HPDE6-E6E7 (cell line): ENCODE results near the gene MBD3L4.
"Not testable (repeated sequence)": the region's sequence is repeated elsewhere in the genome, so short reads cannot be mapped to it uniquely, and the experiment has no call there.

Source experiments
- DNase-seq: peaks from one replicate; pipeline ENCODE4 v3.0.0; 2011; ENCODE audit warnings: missing footprints; ENCODE audit errors: extremely low spot score

MBD3L4 gene

DNA sequence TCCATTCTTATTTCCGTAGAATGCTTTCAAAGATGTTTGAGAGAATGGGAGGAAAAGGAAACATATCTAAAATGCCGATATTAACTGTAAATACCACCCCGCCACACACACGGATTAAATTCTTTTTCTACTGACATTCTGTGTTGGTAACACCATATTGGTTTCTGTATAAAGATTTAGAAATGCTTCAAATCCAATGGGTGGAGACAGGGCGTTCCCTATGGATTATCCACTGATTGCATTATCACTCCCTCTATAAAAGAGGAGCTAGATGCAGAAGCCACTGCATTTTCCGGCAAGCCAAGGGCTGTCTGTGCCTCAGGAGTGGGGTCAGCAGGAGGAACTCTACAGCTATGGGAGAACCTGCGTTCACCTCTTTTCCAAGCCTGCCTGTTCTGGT lies 9.0 kb upstream of the MBD3L4 start, which contains the start of gene MBD3L2:
Gene MBD3L2, plus strand, starts transcription at position 301 of the 400 bp plus-strand sequence. Its CDS starts 53 bp downstream, at position 354.
- DNase-seq = not testable (repeated sequence)

DNA sequence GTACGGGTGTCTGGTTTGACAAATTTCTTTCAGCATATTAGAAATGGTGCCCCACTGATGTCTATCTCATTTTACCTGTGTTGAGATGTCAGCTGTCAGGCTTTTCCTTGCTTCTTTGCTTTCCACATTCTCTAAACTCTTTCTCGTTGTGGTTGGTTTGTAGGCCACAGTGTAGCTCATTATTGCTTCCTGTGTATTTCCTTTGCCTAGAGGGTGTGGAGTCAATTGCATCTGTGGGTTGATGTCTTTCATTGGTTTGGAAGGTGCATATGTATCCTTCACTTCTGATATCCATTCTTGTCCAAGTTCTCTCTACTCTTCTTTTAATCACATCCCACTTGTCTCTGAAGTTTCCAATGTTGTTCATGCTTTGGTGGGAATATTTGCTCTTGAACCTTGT lies 1.6 kb upstream of the MBD3L4 start:
- not testable (repeated sequence) for DNase-seq

DNA sequence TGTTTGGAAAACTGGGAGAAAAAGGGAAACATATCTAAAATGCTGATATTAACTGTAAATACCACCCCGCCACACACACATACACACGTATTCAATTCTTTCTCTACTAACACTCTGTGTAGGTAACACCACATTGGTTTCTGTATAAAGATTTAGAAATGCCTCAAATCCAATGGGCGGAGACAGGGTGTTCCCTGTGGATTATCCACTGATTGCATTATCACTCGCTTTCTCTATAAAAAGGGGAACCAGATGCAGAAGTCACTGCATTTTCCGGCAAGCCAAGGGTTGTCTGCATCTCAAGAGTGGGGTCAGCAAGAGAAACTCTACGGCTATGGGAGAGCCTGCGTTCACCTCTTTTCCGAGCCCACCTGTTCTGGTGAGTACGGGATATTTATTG lies 9.7 kb downstream of the MBD3L4 start, which contains the start of gene MBD3L5:
Gene MBD3L5, plus strand, starts transcription at position 301 of the 400 bp plus-strand sequence. Its CDS starts 34 bp downstream, at position 335.
- DNase-seq = not testable (repeated sequence)

DNA sequence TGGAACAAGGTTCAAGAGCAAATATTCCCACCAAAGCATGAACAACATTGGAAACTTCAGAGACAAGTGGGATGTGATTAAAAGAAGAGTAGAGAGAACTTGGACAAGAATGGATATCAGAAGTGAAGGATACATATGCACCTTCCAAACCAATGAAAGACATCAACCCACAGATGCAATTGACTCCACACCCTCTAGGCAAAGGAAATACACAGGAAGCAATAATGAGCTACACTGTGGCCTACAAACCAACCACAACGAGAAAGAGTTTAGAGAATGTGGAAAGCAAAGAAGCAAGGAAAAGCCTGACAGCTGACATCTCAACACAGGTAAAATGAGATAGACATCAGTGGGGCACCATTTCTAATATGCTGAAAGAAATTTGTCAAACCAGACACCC lies 11.2 kb downstream of the MBD3L4 start:
- DNase-seq = not testable (repeated sequence)

DNA sequence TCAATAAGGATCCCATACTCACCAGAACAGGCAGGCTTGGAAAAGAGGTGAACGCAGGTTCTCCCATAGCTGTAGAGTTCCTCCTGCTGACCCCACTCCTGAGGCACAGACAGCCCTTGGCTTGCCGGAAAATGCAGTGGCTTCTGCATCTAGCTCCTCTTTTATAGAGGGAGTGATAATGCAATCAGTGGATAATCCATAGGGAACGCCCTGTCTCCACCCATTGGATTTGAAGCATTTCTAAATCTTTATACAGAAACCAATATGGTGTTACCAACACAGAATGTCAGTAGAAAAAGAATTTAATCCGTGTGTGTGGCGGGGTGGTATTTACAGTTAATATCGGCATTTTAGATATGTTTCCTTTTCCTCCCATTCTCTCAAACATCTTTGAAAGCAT lies 18.6 kb downstream of the MBD3L4 start, which contains the start of gene MBD3L2B:
Gene MBD3L2B, minus strand, starts transcription at position 101 of the 400 bp plus-strand sequence. Its CDS starts 34 bp downstream, at position 67.
- not testable (repeated sequence) for DNase-seq

DNA sequence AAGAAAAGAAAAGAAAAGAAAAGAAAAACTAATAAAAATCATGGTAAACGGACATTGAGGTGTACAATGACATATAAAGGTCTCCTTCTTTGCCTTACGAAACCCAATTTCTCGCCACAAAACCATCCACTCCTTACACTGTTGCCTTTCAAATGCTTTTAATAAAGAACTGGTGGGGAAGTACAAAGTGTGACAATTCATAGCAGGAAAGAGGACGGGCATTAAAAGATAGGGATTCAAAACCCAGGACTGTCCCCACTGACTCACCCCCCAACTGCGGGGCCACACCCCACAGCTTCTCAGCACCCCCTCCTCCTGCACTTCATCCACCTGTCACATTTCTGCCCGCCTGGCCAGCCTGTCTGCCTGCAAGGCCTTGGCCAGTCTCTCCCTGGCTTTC lies 21.2 kb downstream of the MBD3L4 start:
- no peak for DNase-seq

DNA sequence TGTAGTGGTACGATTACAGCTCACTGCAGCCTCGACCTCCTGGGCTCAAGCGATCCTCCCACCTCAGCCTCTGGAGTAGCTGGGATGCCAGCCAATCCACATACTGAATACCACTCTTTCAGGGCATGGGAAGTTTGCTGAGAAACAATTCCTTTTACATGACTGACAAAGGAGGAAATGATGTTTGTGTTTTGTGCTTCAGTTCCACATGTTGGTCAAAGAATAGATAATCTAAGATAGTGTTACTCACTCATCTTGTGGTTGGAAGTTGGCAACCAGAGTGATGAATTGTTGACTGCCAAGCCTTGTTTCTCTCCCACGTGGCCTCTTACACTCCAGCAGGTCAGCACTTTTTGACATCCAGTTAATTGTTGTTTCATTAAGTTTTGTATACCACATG lies 26.3 kb downstream of the MBD3L4 start:
- DNase-seq = peak; percentile 17

DNA sequence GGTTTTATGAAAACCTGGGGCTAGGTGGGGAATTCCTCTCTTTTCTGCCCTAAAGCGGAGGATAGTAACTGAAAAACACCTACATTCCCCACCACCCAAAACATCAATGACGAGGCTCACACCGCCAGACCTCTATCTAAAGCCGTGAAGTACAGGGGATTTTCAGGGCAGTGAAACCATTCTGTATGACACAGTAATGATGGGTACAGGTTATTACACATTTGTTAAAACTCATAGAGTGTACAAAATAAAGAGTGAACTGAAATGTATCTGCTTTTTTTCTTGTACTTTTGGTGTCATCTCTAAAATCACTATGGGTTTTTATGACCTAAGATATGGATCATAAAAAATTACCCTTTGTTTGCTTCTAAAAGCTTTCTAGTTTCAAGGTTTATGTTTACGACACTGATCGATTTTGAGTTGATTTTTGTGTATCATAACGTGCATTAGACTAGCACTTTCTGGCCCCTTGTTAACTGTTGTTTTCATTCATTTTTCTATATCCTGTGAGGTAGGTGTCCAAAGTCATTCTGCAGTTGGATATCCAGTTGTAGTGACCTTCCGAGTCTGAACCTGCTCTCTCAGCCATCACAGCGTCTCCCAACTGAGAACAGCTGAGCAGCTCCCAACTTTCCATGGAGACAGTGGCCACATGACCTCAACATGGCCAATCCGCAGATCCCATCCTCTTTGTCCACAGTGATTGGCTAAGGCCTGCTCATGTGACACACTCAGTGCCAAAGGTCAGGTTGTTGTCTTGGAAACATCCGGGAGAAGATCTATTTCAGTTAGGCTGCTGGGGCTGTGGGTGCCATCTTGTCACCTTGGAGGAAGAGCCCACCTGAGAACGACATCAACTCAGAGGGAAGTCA lies 29.0 kb downstream of the MBD3L4 start:
- DNase-seq = no peak

DNA sequence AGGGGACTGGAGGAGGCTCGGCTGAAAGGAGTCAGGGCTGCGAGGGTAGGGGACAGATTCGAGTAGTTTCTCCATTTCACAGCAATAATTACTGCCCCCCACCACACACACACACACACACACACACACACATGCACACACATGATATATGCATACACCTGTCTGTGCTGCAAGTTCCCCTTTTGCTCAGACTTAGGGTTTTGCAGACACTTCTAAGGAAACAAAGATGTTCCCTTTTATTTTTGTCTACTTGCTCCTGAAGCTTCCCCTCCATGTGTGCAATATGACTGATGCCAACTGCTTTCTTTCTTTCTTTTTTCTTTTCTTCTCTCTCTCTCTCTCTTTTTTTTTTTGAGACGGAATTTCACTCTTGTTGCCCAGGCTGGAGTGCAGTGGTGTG lies 32.1 kb downstream of the MBD3L4 start:
- no peak for DNase-seq

DNA sequence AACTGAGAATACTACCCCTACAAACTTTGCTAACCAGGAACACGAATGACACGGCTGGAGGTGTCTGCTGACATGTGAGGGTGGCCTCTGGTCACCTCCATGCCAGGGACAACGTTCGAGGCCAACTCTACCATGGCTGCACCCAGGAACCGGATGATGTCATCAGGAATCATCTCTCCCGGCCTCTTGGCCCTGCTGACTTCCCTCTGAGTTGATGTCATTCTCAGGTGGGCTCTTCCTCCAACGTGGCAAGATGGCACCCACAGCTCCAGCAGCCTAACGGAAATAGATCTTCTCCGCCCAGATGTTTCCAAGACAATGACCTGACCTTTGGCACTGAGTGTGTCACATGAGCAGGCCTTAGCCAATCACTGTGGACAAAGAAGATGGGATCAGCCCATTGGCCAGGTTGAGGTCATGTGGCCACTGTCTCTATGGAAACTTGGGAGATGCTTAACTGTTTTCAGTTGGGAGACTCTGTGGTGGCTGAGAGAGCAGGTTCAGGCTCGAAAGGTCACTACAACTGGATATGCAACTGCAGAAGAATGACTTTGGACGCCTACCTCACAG lies 33.8 kb downstream of the MBD3L4 start:
- DNase-seq = no peak

DNA sequence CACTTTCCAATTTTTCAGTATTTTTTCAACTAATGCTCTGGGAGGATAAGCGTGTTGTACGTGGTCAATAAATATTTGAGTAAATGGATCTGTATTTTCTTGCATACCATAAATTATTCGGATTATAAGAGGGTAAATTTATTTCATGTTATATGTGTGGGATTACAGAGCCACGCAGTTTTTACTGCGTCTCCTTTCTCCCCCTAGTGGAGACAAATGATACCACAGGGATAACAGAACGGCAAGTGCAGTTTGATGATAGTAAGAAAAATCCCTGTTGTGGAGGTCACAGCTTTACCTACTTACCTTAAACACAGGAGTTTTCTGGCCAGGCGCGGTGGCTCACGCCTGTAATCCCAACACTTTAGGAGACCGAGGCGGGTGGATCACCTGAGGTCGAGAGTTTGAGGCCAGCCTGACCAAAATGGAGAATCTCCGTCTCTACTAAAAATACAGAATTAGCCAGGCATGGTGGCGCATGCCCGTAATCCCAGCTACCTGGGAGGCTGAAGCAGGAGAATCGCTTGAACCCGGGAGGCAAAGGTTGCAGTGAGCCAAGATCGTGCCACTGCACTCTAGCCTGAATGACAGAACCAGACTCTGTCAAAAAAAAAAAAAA lies 35.6 kb downstream of the MBD3L4 start:
- DNase-seq = no peak

DNA sequence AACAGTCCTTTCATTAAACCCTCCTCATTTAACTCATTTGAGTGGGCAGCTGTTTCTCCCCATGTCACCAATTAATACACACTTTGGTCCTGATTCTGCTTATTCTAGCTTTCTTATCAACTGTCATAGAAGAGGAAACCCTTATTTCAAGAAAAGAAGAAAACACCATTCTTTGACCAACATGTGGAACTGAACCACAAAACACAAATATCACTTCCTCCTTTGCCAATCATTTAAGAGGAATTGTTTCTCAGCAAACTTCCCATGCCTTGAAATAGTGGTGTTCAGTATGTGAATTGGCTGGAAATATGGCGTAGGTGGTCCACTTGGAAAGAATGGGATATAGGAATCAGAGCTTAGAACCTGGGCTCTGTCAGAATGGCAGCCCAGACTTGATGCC lies 39.2 kb downstream of the MBD3L4 start:
- DNase-seq = no peak

DNA sequence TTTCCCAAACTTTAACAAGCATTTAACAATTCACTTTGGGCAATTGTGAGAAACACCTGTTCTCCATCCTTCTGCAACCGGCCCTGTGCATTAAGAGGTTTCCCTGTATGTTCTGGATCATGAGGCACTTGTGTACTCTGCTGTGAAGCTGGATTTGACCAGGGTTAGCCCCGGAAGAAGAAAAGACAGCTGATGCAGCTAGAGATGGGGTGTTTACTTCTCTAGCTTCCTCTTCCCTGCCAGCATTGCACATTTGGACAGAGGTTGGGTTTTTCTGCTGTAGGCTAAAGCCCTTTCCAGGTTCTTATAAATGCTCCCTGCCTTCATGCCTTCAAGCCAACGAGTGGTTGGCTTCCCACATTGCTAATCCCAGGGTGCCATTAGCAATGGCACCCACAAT lies 39.6 kb downstream of the MBD3L4 start:
- DNase-seq = no peak

DNA sequence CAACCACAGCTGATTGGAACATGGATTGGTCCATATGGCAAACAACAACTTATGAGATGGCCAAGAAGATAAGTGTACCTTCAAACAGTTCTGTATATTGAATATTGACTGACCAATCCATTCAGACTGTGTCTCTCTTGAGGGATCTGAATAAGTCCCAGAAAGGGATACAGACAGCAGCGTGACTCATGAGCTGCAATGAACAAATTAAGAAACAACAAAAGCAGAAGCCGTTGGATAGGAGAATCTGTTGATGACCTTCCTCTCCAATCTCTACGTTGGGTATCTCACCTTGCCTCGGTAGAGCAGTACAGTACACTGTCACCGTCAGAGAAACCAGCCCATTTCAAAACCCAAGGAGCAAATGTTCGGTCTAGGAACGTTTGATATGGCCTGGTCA lies 40.0 kb downstream of the MBD3L4 start:
- no peak for DNase-seq

DNA sequence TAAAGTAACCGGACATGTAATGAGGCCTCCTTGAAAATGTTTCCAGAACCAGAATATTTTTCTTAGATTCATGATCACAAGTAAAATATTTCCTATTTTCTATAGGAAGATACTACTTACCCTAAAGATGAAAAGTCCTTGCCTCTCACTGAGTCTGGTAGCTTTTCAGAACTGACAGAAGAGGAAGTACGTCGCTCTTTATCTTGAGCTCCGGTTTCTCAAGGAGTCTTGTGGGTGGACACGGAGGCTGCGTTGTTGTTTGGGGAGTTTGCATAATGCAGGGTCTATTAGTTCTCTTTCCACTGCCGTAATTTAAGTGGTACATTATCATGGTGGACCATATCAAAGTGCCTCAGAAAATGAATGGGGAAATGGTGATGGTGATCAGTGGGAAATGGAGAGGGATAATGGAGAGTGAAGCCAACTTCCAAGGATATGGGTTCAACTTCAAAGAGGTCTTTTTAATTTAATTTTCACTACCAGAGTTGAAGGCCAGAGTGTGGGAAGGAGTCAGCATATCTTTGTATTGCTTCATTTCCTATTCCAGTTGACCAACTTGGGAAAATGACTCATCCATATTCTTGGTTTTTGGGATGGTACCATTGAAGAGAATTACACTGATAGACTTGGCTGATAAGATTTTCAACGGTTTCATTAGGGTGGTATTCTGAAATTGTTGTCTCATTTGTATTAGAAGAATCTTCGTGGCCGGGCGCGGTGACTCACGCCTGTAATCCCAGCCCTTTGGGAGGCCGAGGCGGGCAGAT lies 42.1 kb downstream of the MBD3L4 start:
- no peak for DNase-seq

DNA sequence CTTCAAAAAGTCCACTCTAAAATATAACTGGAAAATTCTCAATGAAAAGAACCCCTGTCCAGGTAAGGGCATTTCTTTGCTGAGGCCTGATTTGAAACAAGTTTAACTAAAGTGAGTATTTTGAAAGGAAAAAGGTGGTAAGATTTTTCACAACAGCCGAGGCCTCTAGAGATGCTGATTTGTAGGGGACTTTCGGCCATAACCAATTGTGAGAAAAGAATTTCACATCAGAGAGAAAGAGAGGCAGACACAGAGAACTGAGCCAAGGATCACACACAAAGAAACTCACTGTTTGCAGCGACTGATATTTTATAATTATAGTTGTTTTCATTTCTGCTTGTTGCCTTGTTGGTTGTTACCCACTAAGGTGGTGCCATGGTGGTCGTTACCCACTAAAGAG lies 43.2 kb downstream of the MBD3L4 start:
- no peak for DNase-seq

DNA sequence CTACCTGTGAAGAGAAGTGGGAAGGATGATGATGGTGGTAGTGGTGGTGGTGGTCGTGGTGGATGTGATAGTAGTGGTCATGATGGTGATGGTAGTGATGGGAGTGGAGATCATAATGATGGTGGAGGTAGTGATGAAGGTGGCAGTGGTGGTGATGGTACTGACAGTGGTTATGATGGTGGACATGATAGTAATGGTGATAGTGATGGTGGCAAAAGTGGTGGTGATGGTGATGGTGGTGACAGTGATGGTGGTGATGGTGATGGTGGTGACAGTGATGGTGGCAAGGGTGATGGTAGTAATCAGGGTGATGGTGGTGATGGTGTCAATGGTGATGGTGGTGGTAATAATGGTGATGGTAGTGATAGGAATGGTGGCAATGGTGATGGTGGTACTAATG lies 44.9 kb downstream of the MBD3L4 start:
- no peak for DNase-seq

DNA sequence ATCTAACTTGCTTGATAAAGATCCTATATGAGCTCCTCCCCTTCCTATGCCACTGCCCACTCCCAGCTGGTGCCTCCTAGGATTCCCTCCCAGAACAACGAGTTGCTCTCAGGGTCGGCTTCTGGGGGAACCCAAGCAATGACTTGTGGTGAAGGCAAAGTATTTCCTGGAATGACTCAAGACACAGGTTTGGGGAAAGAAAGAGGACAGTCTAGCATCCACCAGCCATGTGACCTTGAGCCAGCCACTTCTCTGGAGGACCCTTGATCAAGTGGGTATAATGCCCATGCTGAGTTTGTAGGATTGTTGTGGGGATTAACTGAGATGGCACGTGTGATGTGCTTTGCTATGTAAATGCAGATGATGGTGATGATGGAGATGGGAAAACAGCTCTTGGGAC lies 51.7 kb downstream of the MBD3L4 start:
- DNase-seq = no peak

DNA sequence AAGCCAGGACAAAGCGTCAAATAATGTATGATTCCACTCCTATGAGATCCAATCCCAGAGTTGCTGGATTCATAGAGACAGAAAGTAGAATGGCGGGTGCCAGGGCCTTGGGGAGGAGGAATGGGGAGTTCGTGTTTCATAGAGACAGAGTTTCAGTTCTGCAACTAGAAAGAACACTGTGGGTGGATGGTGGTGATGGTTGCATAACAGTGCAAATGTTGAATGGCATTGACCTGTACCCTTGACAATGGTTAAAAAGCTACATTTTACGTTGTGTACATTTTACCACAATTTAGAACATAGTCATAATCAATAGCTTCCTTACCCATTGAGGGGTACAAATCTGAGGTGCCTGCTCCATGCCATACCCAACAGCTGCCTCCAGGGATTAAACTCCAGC lies 52.1 kb downstream of the MBD3L4 start:
- no peak for DNase-seq
